Peyer's patch (tissue), 4 donors: ENCODE measurements around the gene CCDC187. TPM values are rescaled to one million over a fixed set of nuclear protein-coding genes. Genes with fewer than 3 reads are reported as not detected.

Source experiments
- DNase-seq, 3 donors: peaks; one replicate each; pipeline ENCODE4 v3.0.0-alpha.2; 2017 to 2019
- H3K27ac ChIP-seq, 4 donors: fragments of 200-600 bp; sonication (generic); one replicate each; pipeline ENCODE4 v1.5.1; 2016 to 2019
- H3K27me3 ChIP-seq, 2 donors: fragments of 200-600 bp; sonication (generic); one replicate each; pipeline ENCODE4 v1.5.1; 2019
- H3K36me3 ChIP-seq, 3 donors: fragments of 200-600 bp; sonication (generic); one replicate each; pipeline ENCODE4 v1.5.1; 2016 to 2019
- H3K4me1 ChIP-seq, 4 donors: fragments of 200-600 bp; sonication (generic); one replicate each; pipeline ENCODE4 v1.5.1; 2016 to 2019
- H3K4me3 ChIP-seq, 4 donors: fragments of 200-600 bp; sonication (generic); 1 replicate in 3 of 4; 2 replicates in 1 of 4; pipeline ENCODE4 v1.5.1; 2016 to 2019; ENCODE audit warnings: mild to moderate bottlenecking in 1 of 4
- H3K9me3 ChIP-seq, 4 donors: fragments of 200-600 bp; sonication (generic); one replicate each; pipeline ENCODE4 v1.5.1; 2016 to 2019; ENCODE audit warnings: mild to moderate bottlenecking in 1 of 4
- POLR2A ChIP-seq, 2 donors: fragments of 450-650 bp; IDR thresholded peaks; one replicate each; pipeline ENCODE4 v1.5.1; 2017; ENCODE audit warnings: antibody characterized with exemption in 2 of 2, mild to moderate bottlenecking in 2 of 2, moderate library complexity in 2 of 2
- total RNA-seq, 4 donors: library from RNA; depleted of rRNA; stranded (reverse); fragments of >200 nt; gene quantifications; one replicate each; pipeline ENCODE4 v1.1.0, GENCODE V29; 2016
- TF ChIP-seq, protein P1 (sequence below), 6 experiments: fragments of 450-650 bp in 4 of 6; fragments of 200-600 bp in 2 of 6; sonication (generic) in 1 of 6; IDR thresholded peaks; one replicate each; pipeline ENCODE4 v1.5.1; 2017 to 2019; ENCODE audit warnings: antibody characterized with exemption in 6 of 6, mild to moderate bottlenecking in 3 of 6, moderate library complexity in 1 of 6

CCDC187 gene
- total RNA-seq, 4 donors from 2014 or later: 0.35 to 1.0 (median 0.67) TPM; not detected in 1

DNA sequence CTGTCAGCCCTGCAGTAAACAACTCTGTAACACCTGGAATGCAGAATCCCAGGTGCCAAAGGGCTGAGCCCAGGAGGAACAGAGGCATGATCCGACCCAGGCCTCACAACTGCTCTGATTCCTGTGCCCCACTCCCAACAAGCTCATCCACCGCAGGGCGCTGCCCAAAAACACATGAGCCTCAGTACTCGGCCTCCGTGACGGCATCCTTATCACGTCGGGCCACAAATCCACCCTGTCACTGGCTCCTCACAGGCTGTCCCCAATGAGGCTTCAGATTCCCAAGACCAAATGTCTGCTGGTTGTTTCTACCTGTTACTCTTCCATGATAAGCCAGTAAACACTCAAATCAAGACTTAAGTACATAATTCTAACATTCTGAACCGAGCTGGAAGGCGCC is 73.5 kb downstream of the CCDC187 start:
- DNase-seq: no peak

DNA sequence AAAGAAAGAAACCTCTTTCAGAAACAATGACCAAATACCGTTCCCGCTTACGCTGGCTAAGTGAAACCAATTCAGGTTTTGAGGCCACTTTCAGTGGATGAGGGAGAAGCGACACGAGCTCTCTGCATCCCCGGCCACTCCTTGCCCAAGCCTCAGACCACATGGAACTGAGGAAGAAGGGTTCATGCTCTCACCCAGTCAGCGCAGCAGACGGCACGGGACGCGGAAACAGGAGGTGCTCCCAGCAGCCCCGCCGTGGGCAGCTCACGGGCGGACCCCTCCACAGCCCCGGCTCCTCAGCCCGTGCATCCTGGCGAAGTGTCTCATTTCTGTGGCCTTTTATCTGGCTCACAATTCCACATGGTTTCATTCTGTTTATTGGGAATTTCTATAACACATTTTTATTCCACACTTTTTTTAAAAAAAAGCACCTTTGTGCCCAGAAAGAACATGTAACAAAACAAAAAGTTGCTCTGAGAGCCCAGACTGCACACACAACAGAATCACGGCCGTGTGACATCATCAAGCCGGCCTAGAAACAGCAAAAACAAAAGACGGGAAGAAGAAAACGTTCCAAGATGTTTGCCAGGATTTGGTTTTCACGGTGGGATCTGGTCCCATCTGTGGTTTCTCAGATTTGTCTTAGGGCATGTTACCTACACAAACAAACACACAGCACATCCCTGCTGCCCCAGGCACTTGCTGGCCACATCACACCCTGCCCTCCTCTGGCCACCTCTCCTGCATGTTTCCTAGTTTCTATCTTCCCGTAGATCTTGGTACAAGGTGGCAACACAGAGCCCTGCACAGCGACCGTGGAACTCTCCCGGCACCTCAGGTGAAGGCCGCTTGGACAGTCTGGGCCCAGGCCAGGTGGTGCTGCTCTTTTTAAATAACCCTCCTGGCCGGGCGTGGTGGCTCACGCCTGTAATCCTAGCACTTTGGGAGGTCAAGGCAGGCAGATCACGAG is 74.5 kb downstream of the CCDC187 start:
- no peaks in the 10 kb centered on the region for H3K9me3 ChIP-seq
- no peak overlapping the region for H3K4me3 ChIP-seq
- H3K4me1 ChIP-seq: peaks cover 0 to 15% (median 2%) of the 10 kb centered on the region in 4 donors
- no peak overlapping the region for H3K27ac ChIP-seq
- H3K27me3 ChIP-seq: no peaks in the 10 kb centered on the region
- TF ChIP-seq, protein P1, sequence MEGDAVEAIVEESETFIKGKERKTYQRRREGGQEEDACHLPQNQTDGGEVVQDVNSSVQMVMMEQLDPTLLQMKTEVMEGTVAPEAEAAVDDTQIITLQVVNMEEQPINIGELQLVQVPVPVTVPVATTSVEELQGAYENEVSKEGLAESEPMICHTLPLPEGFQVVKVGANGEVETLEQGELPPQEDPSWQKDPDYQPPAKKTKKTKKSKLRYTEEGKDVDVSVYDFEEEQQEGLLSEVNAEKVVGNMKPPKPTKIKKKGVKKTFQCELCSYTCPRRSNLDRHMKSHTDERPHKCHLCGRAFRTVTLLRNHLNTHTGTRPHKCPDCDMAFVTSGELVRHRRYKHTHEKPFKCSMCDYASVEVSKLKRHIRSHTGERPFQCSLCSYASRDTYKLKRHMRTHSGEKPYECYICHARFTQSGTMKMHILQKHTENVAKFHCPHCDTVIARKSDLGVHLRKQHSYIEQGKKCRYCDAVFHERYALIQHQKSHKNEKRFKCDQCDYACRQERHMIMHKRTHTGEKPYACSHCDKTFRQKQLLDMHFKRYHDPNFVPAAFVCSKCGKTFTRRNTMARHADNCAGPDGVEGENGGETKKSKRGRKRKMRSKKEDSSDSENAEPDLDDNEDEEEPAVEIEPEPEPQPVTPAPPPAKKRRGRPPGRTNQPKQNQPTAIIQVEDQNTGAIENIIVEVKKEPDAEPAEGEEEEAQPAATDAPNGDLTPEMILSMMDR (IDR thresholded peaks at IDR 0.05): no peak
- no peak for TF ChIP-seq POLR2A (IDR thresholded peaks at IDR 0.05)
- H3K36me3 ChIP-seq: peaks cover 0 to under 1% (median 0%) of the 10 kb centered on the region in 3 donors
- no peak for DNase-seq

More for the DNA sequence above, 73.5 kb downstream of the CCDC187 start:
- TF ChIP-seq, protein P1 (IDR thresholded peaks at IDR 0.05): no peak
- TF ChIP-seq POLR2A (IDR thresholded peaks at IDR 0.05): no peak
- no peak overlapping the region for H3K27ac ChIP-seq
- H3K36me3 ChIP-seq: no peaks in the 10 kb centered on the region
- H3K4me3 ChIP-seq: no peak overlapping the region
- no peaks in the 10 kb centered on the region for H3K27me3 ChIP-seq
- H3K4me1 ChIP-seq: peaks cover 0 to 11% (median 2%) of the 10 kb centered on the region in 4 donors
- no peaks in the 10 kb centered on the region for H3K9me3 ChIP-seq

DNA sequence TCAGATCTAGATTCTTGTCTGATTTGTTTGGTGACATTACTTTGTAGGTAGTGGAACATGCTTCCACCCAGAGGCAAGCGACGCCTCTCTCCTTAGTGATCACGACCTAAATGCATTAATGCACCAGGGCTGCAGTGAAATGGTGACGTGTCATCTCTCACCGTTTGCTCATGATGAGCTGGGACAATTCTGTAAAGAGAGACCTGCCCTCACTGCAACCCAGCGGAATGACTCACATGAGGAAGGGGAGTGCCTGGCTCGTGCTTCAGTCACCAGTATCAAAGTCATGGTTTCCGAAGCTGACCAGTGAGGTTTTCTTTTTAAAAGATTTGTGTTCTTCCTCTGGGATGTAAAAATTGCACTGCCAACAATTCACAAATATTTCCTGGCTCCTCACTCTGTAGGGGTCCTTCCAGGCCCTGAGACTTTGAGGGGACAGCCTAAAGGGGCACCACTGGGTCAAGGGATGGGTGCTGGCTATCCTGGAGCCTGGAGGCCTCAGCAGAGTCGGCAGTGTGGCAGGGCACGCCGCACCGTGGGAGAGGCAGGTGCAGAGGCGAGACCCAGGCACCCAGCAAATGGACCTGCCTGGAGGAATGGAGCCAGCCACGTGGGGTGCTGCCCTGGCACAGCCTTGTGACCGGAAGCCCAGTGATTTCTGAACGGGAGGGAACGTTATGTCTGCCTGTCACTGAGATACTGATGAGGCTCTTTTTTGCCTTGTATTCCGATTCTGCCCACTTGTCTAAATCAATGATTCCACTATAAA is 75.6 kb downstream of the CCDC187 start:
- H3K4me1 ChIP-seq: peaks cover 0 to 20% (median 2%) of the 10 kb centered on the region in 4 donors
- H3K9me3 ChIP-seq: no peaks in the 10 kb centered on the region
- H3K27me3 ChIP-seq: no peaks in the 10 kb centered on the region
- no peak for DNase-seq
- TF ChIP-seq, protein P1 (IDR thresholded peaks at IDR 0.05): no peak
- no peak for TF ChIP-seq POLR2A (IDR thresholded peaks at IDR 0.05)
- no peak overlapping the region for H3K4me3 ChIP-seq
- peaks cover 0 to 10% (median 0%) of the 10 kb centered on the region in 3 donors for H3K36me3 ChIP-seq
- no peak overlapping the region for H3K27ac ChIP-seq

DNA sequence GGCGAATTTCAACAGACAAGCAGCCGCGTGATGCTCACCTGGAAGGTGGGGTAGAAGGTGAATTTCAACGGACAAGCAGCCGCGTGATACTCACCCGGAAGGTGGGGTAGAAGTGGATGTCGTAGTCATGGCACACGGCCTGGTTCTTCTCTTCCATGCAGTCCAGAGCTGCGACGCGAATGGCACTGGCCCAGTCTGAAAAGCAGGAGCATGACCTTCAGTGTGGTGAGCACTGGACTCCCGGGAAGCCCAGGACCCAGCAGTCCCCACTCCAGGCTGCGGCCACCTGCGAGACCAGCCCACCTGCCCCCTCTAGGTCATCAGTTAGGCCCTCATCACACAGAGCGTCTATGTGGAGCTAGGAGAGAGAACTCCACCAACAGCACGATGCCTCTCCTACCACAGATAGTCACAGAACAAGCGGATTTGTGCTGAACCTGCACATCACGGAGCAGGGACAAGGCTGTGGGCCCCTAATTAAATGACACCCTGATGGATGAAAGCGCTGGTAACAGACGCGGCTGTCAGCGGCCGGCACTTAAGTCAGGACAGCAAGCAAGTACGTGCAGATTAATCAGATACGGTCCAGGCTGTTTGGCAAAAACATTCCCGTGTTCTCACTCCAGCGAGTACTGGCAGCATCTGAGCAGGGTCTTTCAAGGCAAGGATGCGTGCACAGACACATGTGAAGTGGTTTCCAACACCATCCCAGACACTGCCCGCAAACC is 77.0 kb downstream of the CCDC187 start:
- H3K27ac ChIP-seq: peak overlapping the region in 2 of 4 donors; percentile 81 to 86
- H3K27me3 ChIP-seq: no peaks in the 10 kb centered on the region
- peaks cover 0 to 20% (median 2%) of the 10 kb centered on the region in 4 donors for H3K4me1 ChIP-seq
- no peaks in the 10 kb centered on the region for H3K9me3 ChIP-seq
- peaks cover 0 to 16% (median 0%) of the 10 kb centered on the region in 3 donors for H3K36me3 ChIP-seq
- no peak for TF ChIP-seq POLR2A (IDR thresholded peaks at IDR 0.05)
- TF ChIP-seq, protein P1 (IDR thresholded peaks at IDR 0.05): no peak
- no peak overlapping the region for H3K4me3 ChIP-seq
- no peak for DNase-seq
